GM23338 (cell line): ENCODE measurements around the gene KRTAP4-6.
"Not testable (repeated sequence)": the region's sequence is repeated elsewhere in the genome, so short reads cannot be mapped to it uniquely, and the experiment has no call there.

Source experiments
- CREB1 ChIP-seq: fragments of 250-450 bp; sonication (Bioruptor Pico); IDR thresholded peaks from 2 replicates; pipeline ENCODE4 v1.5.0; 2020; ENCODE audit warnings: low read depth, mild to moderate bottlenecking, moderate library complexity
- EZH2 ChIP-seq: fragments of 200-600 bp; sonication (generic); IDR thresholded peaks from one replicate; pipeline ENCODE4 v1.8.0; 2017; ENCODE audit warnings: antibody characterized with exemption, mild to moderate bottlenecking, low read depth; ENCODE audit not compliant: unreplicated experiment
- EZH2phosphoT487 ChIP-seq: fragments of 200-600 bp; sonication (generic); IDR thresholded peaks from one replicate; pipeline ENCODE4 v1.8.1; 2018; ENCODE audit warnings: antibody characterized with exemption; ENCODE audit not compliant: unreplicated experiment
- NANOG ChIP-seq: IDR thresholded peaks from 2 replicates; pipeline ENCODE4 v1.6.1; 2016; ENCODE audit warnings: antibody characterized with exemption, borderline replicate concordance
- POLR2AphosphoS5 ChIP-seq: IDR thresholded peaks from 2 replicates; pipeline ENCODE4 v1.6.1; 2016; ENCODE audit warnings: antibody characterized with exemption, low read depth
- ZNF462 ChIP-seq: fragments of 250-450 bp; sonication (Bioruptor Pico); IDR thresholded peaks from 2 replicates; pipeline ENCODE4 v1.5.0; 2020; ENCODE audit warnings: mild to moderate bottlenecking, moderate library complexity
- TF ChIP-seq, protein P1 (sequence below), 2 experiments: fragments of 200-600 bp in 1 of 2; sonication (generic) in 1 of 2; conservative IDR thresholded peaks; 2 replicates each; pipeline versions ENCODE4 v1.5.1 to v1.6.1; 2016 to 2017; ENCODE audit warnings: antibody characterized with exemption in 2 of 2, low read depth in 2 of 2, mild to moderate bottlenecking in 2 of 2, moderate library complexity in 1 of 2
- TF ChIP-seq, protein P2 (sequence below): IDR thresholded peaks from one replicate; pipeline ENCODE4 v1.6.1; 2018; ENCODE audit warnings: antibody characterized with exemption; ENCODE audit not compliant: unreplicated experiment

DNA sequence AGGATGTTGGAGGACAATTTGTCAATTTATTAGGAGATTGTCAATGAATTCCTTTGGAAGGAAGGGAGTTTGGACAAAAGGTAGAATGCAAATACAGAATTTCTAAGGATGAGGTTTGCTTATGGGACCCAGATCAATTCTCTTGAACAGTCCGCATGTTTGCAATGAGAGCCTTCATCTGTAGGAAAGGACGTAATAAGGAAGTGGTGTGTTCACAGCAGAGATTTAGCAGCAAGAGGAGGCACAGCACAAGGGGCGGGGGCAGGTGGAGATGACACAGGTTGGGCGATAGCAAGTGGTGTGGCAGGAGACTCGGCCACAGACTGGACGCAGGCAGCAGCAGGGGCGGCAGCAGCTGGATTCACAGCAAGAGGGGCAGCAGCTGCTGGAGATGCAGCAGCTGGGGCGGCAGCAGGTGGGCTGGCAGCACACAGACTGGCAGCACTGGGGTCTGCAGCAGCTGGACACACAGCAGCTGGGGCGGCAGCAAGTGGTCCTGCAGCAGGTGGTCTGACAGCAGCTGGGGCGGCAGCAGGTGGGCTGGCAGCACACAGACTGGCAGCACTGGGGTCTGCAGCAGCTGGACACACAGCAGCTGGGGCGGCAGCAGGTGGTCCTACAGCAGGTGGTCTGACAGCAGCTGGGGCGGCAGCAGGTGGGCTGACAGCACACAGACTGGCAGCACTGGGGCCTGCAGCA lies 16.9 kb downstream of the KRTAP4-6 start:
- not testable (repeated sequence) for TF ChIP-seq EZH2; CREB1 (CRISPR knock-in tag); ZNF462 (CRISPR knock-in tag); EZH2phosphoT487; POLR2AphosphoS5; NANOG
- TF ChIP-seq, protein P1, sequence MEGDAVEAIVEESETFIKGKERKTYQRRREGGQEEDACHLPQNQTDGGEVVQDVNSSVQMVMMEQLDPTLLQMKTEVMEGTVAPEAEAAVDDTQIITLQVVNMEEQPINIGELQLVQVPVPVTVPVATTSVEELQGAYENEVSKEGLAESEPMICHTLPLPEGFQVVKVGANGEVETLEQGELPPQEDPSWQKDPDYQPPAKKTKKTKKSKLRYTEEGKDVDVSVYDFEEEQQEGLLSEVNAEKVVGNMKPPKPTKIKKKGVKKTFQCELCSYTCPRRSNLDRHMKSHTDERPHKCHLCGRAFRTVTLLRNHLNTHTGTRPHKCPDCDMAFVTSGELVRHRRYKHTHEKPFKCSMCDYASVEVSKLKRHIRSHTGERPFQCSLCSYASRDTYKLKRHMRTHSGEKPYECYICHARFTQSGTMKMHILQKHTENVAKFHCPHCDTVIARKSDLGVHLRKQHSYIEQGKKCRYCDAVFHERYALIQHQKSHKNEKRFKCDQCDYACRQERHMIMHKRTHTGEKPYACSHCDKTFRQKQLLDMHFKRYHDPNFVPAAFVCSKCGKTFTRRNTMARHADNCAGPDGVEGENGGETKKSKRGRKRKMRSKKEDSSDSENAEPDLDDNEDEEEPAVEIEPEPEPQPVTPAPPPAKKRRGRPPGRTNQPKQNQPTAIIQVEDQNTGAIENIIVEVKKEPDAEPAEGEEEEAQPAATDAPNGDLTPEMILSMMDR (conservative IDR thresholded peaks at IDR 0.05; ENCODE audit: low read depth in 2 of 2), result not testable (repeated sequence)
- TF ChIP-seq, protein P2, sequence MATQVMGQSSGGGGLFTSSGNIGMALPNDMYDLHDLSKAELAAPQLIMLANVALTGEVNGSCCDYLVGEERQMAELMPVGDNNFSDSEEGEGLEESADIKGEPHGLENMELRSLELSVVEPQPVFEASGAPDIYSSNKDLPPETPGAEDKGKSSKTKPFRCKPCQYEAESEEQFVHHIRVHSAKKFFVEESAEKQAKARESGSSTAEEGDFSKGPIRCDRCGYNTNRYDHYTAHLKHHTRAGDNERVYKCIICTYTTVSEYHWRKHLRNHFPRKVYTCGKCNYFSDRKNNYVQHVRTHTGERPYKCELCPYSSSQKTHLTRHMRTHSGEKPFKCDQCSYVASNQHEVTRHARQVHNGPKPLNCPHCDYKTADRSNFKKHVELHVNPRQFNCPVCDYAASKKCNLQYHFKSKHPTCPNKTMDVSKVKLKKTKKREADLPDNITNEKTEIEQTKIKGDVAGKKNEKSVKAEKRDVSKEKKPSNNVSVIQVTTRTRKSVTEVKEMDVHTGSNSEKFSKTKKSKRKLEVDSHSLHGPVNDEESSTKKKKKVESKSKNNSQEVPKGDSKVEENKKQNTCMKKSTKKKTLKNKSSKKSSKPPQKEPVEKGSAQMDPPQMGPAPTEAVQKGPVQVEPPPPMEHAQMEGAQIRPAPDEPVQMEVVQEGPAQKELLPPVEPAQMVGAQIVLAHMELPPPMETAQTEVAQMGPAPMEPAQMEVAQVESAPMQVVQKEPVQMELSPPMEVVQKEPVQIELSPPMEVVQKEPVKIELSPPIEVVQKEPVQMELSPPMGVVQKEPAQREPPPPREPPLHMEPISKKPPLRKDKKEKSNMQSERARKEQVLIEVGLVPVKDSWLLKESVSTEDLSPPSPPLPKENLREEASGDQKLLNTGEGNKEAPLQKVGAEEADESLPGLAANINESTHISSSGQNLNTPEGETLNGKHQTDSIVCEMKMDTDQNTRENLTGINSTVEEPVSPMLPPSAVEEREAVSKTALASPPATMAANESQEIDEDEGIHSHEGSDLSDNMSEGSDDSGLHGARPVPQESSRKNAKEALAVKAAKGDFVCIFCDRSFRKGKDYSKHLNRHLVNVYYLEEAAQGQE, result not testable (repeated sequence)
